Loucy (cell line): ENCODE measurements around the gene TNKS1BP1.

ENCODE experiments used
- CTCF ChIP-seq: fragments of 200-600 bp; sonication (generic); conservative IDR thresholded peaks from 2 replicates; pipeline ENCODE4 v1.5.1; 2014; ENCODE audit warnings: mild to moderate bottlenecking, antibody characterized with exemption, low read length
- EZH2phosphoT487 ChIP-seq: fragments of 200-600 bp; IDR thresholded peaks from 2 replicates; pipeline ENCODE4 v1.6.1; 2018; ENCODE audit warnings: antibody characterized with exemption, mild to moderate bottlenecking, moderate library complexity, borderline replicate concordance

- TF ChIP-seq CTCF (no peak), EZH2phosphoT487 (no peak)
Observed at GRCh38 chr11:57322256-57323166, 2.2 kb downstream of the TNKS1BP1 start.
